Glomerular visceral epithelial cell (primary cell): ENCODE measurements around the gene OR2T4.

Experiments used
- DNase-seq: peaks from one replicate; pipeline ENCODE4 v3.0.0-alpha.2; 2016; ENCODE audit errors: extremely low spot score

The OR2T4 gene, protein sequence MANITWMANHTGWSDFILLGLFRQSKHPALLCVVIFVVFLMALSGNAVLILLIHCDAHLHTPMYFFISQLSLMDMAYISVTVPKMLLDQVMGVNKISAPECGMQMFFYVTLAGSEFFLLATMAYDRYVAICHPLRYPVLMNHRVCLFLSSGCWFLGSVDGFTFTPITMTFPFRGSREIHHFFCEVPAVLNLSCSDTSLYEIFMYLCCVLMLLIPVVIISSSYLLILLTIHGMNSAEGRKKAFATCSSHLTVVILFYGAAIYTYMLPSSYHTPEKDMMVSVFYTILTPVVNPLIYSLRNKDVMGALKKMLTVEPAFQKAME

GRCh38 chr1:248361121-248361715 lies at the start of gene OR2T4:
Gene OR2T4 (plus strand): TSS chr1:248361665. CDS start chr1:248361665, 0 bp downstream.
- DNase-seq: no peak

GRCh38 chr1:248316796-248317195 lies 44.7 kb upstream of the OR2T4 start:
- DNase-seq: no peak

DNA sequence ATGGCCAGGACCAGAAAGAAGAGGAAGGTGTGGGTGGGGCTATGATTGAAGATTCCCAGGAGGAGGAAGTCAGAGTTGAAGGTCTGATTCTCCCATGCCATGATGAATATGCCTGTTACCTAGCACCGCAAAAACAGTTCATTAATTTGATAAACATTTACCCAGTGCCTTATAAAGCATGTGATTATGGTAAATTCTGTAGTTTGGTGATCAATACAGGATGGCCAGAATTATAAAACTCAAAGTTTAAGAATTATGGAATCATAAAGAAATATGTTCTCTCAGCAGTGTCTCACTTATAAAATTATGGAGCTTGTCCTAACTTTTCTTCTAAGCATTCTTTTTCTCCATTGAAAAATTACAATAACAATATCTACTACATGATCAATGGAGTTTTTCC lies 37.0 kb upstream of the OR2T4 start, which contains the start of gene OR2M7:
Gene OR2M7, minus strand, starts transcription at position 101 of the 400 bp plus-strand sequence. Its CDS starts 0 bp downstream, at position 101.
- DNase-seq: no peak

DNA sequence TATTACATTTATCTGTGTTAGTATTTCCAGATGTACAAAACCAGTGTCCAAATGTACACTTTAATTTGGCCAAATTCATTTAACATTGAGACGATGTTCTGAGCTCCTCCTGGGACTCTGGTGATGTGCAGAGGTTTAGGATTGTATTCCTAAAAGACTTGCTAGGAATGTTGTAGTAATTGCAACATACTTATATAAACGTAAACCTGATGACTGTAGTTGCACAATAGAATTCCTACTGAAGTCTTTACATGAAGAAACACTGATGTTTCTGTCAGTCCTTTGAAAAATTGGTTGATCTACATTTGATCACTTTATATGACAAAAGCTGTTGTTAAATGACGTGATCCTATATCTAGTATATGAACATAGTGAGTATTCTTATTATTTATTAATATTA lies 18.0 kb upstream of the OR2T4 start:
- DNase-seq: no peak

- DNase-seq: no peak
These were observed 13.0 kb upstream of the OR2T4 start, which contains the start of gene OR14C36 for GRCh38 chr1:248348475-248348874. Gene OR14C36 (plus strand): TSS chr1:248348775. CDS start chr1:248348775, 0 bp downstream.

DNA sequence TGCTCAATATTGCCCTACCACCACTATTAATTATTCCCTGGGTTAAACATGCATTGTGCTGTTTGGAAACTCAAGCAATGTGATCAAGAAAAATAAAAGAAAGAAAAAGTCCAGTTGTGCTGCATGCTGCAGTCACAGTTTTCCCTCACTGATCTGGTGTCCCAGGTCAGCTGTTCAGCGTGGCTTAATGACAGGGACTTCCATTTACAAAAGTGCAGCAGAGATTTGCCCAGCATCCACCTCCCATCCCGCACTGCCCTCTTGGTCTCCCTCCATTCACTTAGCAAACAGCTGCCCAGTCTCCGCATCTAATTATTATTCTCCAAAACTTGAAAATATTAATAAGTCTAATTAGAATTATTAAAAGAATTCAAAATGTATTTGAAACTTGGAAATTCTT lies 2.0 kb upstream of the OR2T4 start:
- no peak for DNase-seq

- DNase-seq: no peak
These were observed 5.1 kb downstream of the OR2T4 start for GRCh38 chr1:248366609-248367008.

- DNase-seq: no peak
These were observed 10.9 kb downstream of the OR2T4 start for GRCh38 chr1:248372394-248372793.

- DNase-seq: no peak
These were observed 12.3 kb downstream of the OR2T4 start for GRCh38 chr1:248373761-248374160.

DNA sequence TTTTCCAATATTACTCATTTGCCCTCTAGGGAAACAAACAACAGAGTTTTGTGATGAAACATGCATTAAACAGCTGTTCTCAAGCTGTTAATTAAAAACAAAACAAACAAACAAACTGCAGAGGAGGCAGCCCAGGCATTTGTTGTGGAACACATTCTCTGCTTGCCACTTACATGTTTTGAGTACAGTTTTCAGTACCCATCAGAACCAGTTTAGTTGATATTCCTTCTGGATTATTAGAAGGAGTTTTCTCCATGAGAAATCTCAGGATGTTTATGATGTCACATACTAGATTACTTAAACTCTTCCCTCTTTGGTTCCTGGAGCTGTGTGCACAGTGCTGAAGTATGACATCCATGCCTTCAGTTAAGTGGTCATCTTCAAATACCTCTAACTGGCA lies 14.0 kb downstream of the OR2T4 start, which contains the start of gene OR2T6:
Gene OR2T6, plus strand, starts transcription at position 301 of the 400 bp plus-strand sequence. CDS start 11,863 bp downstream, outside the sequence.
- no peak for DNase-seq

GRCh38 chr1:248376916-248377315 lies 15.5 kb downstream of the OR2T4 start:
- DNase-seq: no peak

GRCh38 chr1:248380854-248381253 lies 19.4 kb downstream of the OR2T4 start:
- DNase-seq: no peak

- DNase-seq: no peak
These were observed 27.0 kb downstream of the OR2T4 start for GRCh38 chr1:248388426-248388825.

GRCh38 chr1:248393050-248393449 lies 31.6 kb downstream of the OR2T4 start:
- DNase-seq: no peak

DNA sequence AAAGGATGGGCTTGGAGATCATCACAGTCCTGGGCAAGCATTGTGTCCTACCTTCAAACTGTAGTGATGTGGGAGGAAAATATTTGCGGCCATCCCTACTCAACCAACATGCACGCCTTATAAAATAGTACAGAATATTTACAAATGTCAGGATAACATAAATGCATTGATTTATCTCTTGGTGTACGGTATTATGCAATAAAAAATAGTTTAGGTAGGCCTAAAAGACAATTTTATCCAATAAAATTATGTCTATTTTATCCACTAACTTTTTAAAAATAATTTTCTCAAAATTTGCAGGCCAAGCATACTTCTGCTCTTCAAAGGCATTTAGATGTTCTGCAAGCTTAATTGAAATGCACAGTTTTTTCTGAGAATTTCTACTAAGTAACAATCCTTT lies 41.3 kb downstream of the OR2T4 start, which contains the start of gene OR2T1:
Gene OR2T1, plus strand, starts transcription at position 301 of the 400 bp plus-strand sequence. CDS start 3,100 bp downstream, outside the sequence.
- DNase-seq: no peak

GRCh38 chr1:248404024-248404423 lies 42.6 kb downstream of the OR2T4 start:
- no peak for DNase-seq

GRCh38 chr1:248406721-248407692 lies 45.5 kb downstream of the OR2T4 start:
- DNase-seq: no peak
